NCI-H748 (cell line): ENCODE results near the gene RCSD1.

Source experiments
- DNase-seq: peaks from one replicate; lab custom pipeline; 2025; ENCODE audit not compliant: unreplicated experiment; lab: John Stamatoyannopoulos, UW

RCSD1 gene

DNA sequence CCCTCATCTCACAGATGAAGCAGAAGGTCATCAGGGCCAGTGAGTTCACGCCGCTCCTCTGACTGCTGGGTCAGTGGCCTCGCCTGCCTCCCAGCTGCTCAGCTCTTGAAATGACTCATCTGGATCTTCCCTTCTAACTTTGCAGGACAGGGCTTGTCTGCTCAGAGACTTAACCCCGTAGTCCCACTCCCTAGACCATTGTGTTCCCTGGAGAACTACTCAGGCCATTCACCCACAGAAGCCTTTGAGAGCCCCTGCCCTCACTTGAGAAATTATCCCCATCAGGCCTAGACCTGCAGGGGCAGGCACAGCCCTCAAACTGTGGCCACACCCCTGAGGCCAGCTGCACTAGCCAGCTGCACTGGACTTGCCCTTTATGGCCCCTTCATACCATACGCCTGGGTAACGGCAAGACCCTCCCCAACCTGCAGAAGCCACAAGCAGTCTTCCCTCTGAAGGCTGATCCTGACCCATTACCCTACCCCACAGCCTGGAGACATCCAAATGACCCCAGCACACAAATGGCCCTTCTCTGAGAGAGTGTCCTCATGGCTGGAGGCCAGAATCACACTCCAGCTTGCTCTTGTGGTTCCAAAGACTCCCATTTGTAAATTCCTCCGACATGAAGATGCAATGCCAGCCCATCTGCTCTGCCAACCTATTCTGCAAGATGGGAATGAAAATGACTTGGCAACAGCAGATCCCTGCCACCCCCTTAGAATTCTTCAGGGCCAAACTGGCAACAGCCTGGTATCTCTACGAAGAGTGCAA lies 33.2 kb downstream of the RCSD1 start:
- DNase-seq = no peak

GRCh38 chr1:167665469-167665868 lies 35.4 kb downstream of the RCSD1 start:
- DNase-seq = no peak

- no peak for DNase-seq
These were observed 36.4 kb downstream of the RCSD1 start for GRCh38 chr1:167666416-167666815.

DNA sequence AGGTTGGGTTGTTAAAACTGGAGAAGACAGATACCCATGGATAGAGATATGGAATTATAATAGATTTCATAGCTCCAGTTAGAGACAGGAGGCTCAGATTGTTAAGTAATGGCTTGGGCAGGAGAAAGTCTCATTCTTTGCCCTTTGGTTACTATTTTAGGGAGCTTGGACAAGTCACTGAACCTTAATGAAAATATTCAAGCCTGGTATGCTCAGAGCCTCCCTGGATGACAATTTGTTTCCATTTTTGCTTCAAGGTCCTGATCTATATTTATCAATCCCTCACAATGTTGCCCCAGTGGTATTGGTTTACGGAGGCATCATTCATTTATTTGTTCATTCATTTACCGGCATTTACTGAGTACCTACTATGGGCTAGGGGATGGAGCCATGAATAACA lies 37.5 kb downstream of the RCSD1 start:
- no peak for DNase-seq

GRCh38 chr1:167668108-167668507 lies 38.1 kb downstream of the RCSD1 start:
- DNase-seq = no peak

GRCh38 chr1:167669209-167670124 lies 39.4 kb downstream of the RCSD1 start:
- no peak for DNase-seq

GRCh38 chr1:167670563-167670962 lies 40.5 kb downstream of the RCSD1 start:
- no peak for DNase-seq

GRCh38 chr1:167671727-167672511 lies 41.9 kb downstream of the RCSD1 start:
- no peak for DNase-seq

DNA sequence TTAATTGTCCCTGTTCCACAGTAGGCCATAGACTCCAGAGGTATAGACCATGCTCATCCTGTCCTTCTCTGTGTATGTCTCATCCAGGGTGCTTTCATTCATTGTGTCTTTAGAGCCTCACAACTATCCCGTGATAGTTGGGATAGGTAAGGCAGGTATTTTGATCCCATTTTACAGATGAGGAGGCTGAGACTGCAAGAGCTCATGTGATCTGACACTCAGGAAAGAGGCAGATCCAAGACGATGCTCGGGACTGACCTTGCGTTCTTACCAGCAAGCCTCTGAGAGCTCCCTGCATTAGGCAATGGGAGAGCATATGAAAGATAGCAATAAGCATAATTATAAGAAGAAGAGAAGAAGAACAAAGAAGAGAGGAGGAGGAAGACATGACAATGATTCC lies 42.8 kb downstream of the RCSD1 start:
- no peak for DNase-seq

DNA sequence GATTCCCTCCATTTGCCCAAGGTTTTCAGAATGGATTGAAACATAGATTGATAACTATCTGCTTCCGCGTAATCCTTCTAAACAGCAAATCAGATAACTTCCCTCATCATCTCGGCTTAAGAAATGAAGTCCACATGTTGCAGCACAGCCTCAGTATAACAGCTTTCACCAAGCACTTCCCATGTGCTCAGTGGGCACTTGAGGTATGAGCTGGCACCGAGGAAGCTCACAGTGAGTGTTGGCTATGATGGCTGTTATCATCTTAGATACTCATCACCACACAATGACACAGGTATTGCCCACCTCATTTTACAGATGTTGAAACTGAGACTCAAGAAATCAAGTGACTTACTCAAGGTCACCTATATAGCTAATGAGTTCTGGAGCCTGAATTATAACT lies 43.2 kb downstream of the RCSD1 start:
- DNase-seq = no peak

GRCh38 chr1:167674156-167674555 lies 44.1 kb downstream of the RCSD1 start:
- no peak for DNase-seq

GRCh38 chr1:167675440-167675839 lies 45.4 kb downstream of the RCSD1 start:
- no peak for DNase-seq

- DNase-seq = peak; percentile 28
These were observed 46.3 kb downstream of the RCSD1 start for GRCh38 chr1:167676205-167676915.

- DNase-seq = no peak
These were observed 47.1 kb downstream of the RCSD1 start for GRCh38 chr1:167676916-167677848.

DNA sequence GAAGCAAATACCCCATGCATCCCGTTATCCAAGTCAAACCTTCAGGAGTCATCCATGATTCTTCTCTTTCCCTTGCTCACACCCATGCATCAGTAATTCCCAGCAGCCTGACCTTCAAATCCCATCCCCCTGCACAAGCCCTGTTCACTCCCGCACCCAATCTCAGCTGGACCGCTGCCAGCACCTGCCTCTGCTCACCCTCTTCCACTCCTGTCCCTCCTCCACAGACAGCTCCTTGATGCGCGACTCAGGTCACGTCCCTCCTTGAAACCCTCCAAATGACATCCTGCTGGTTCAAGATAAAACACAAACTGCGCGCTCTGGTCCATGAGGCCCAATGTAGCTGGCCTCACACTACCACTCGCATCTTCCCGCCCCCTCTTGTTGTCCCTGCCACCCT lies 48.4 kb downstream of the RCSD1 start:
- DNase-seq = no peak

DNA sequence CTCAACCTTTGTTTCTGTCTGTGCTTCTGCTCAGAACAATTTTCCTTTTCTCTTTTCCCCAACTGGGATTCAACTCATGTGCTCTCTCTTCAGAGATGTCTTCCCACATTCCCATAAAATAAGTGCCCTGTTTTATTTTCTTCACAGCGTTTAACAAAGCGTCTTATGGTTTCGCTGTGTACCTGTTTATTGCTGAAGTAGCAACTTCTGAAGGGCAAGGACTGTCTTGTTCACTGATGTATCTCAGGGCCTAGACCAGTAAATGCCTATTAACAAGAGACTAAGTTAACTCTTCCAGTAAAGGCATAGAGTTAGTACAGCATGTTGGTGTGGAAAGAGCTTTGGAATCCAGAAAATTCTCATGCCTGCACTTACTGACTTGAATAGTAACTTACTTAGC lies 48.8 kb downstream of the RCSD1 start:
- no peak for DNase-seq

DNA sequence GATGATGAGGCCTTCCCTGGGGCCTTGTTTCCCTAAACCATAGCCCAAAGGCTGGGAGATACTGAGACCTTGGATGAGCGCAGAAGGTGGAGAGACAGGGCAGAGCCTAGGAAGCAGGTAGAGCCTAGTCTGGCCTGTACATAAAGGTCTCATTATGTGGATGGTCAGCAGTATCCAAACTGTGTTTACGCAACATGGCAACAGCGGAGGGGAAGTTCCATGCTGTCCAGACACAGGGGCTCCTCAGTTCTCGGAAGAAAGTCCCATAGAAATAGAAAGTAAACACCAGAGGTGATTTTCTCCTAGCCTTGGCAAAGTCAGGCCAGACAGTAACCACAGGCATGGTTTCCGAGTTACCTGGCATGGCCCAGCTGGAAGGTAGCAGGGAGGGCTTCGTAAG lies 49.7 kb downstream of the RCSD1 start:
- no peak for DNase-seq

DNA sequence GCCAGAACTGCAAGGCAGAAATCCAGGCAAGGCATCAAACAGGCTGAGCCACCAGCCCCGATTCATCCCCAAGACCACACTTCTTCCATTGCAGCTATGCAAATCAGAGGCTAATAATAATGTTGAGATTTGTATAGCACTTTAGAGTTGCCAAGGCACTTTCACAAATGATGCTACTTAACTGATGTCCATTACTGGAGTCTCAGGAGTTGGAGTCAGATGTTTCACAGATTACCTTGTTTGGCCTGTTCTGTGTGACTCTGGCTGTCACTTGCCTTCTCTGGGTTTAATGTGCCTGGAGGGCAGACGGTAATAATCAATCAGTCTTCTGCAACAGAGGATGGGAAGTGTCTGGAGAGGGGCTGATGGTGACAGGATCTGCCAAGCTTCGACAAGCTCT lies 51.0 kb downstream of the RCSD1 start:
- DNase-seq = no peak

DNA sequence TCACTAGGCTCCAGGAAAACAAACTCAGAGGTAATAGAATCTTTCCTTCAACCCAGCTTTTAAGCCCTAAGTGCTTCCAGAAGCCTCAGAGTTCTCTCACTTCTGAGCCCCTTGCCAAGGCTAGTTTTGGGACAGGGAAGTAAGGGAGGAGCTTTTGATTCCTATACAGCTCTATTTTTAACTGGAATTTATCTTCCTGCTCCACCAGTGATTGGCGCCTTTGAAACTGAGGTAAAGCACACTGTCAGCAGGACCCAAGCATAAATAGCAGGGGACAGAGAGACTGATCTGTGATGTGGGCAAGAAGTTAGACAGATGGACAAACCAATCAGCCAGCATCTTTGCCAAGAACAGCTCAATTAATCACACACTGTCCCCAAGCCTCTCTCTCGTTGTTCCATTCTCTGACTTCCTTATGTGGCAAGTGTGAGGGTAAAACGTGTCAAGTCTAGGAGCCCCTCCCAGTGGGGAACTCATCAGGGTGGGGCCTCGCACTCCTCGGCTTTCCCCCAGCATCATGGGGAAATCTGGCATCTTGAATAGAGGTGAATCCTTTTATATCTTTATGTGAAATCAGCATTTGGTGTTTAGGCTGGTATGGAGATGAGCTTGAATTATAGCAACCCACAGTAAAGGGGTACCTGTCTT lies 51.5 kb downstream of the RCSD1 start:
- no peak for DNase-seq
